Measurements from ENCODE around the gene OPALIN.

Gene OPALIN

DNA sequence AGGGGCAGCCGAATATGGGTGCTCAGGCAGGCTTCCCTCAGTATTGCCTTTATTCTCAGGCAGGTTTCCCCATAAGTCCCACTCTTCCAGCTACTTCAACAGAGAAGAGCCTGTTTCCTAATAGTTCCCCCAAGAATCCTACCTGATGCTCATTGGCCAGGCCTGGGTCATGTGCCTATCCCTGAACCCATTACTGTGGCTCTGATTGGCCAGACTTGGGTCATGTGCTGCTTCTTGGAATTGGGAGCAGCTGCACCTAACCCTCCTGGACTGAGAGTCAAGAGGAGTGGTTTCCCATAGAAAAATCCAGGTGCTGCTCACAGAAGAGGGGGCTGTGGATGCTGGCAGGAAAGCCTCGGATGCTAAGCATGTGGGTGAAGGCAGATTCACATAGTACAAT is 21.7 kb downstream of the OPALIN start:
- no peaks in the 10 kb centered on the region for H3K36me3 ChIP-seq (ENCODE audit: insufficient read depth, low read length)
- H3K9ac ChIP-seq (ENCODE audit: low read length) = no peak overlapping the region
- no peaks in the 10 kb centered on the region for H3K4me1 ChIP-seq (ENCODE audit: insufficient read depth, low read length, severe bottlenecking)
- H3K4me3 ChIP-seq (ENCODE audit: low read depth, low read length, poor library complexity, severe bottlenecking) = no peak overlapping the region
- H2AFZ ChIP-seq (ENCODE audit: low read length) = no peak overlapping the region
- no peaks in the 10 kb centered on the region for H4K20me1 ChIP-seq (ENCODE audit: insufficient read depth, low read length)
- no peaks in the 10 kb centered on the region for H3K9me3 ChIP-seq (ENCODE audit: low read length)
- no peaks in the 10 kb centered on the region for H3F3A ChIP-seq (ENCODE audit: insufficient read depth, low read length)
- H3K27me3 ChIP-seq (ENCODE audit: insufficient read depth, low read length) = no peaks in the 10 kb centered on the region
- TF ChIP-seq EZH2 (IDR thresholded peaks at IDR 0.05; ENCODE audit: borderline replicate concordance, low read length) (no peak), CTCF (IDR thresholded peaks at IDR 0.05; ENCODE audit: low read length) (no peak)
- H3K27ac ChIP-seq (ENCODE audit: low read depth, low read length, poor library complexity, severe bottlenecking) = no peak overlapping the region
- H3K79me2 ChIP-seq (ENCODE audit: insufficient read depth, low read length) = no peaks in the 10 kb centered on the region
- H3K4me2 ChIP-seq (ENCODE audit: low read length) = no peak overlapping the region
- H3K9me2 ChIP-seq (ENCODE audit: low read depth, low read length) = no peaks in the 10 kb centered on the region

GRCh38 chr10:96334616-96335526 is 23.9 kb downstream of the OPALIN start:
- Histone ChIP-seq H3K9me3 (ENCODE audit: low read length) (no peaks in the 10 kb centered on the region), H3K9ac (ENCODE audit: low read length) (no peak overlapping the region), H3K4me2 (ENCODE audit: low read length) (no peak overlapping the region), H3K27ac (ENCODE audit: low read depth, low read length, poor library complexity, severe bottlenecking) (no peak overlapping the region), H3K4me3 (ENCODE audit: low read depth, low read length, poor library complexity, severe bottlenecking) (no peak overlapping the region), H4K20me1 (ENCODE audit: insufficient read depth, low read length) (no peaks in the 10 kb centered on the region), H3K4me1 (ENCODE audit: insufficient read depth, low read length, severe bottlenecking) (no peaks in the 10 kb centered on the region), H3K27me3 (ENCODE audit: insufficient read depth, low read length) (no peaks in the 10 kb centered on the region), H3K9me2 (ENCODE audit: low read depth, low read length) (no peaks in the 10 kb centered on the region), H3K36me3 (ENCODE audit: insufficient read depth, low read length) (no peaks in the 10 kb centered on the region), H3K79me2 (ENCODE audit: insufficient read depth, low read length) (no peaks in the 10 kb centered on the region), H3F3A (ENCODE audit: insufficient read depth, low read length) (no peaks in the 10 kb centered on the region), H2AFZ (ENCODE audit: low read length) (no peak overlapping the region)
- TF ChIP-seq CTCF (IDR thresholded peaks at IDR 0.05; ENCODE audit: low read length) (peak; percentile 34; the same call in 1 of the 2 replicates), EZH2 (IDR thresholded peaks at IDR 0.05; ENCODE audit: borderline replicate concordance, low read length) (no peak)

GRCh38 chr10:96333101-96333500 is 25.7 kb downstream of the OPALIN start:
- Histone ChIP-seq H2AFZ (ENCODE audit: low read length) (no peak overlapping the region), H3K4me3 (ENCODE audit: low read depth, low read length, poor library complexity, severe bottlenecking) (no peak overlapping the region), H3K36me3 (ENCODE audit: insufficient read depth, low read length) (no peaks in the 10 kb centered on the region), H3K27ac (ENCODE audit: low read depth, low read length, poor library complexity, severe bottlenecking) (no peak overlapping the region), H3K9me2 (ENCODE audit: low read depth, low read length) (no peaks in the 10 kb centered on the region), H3K4me2 (ENCODE audit: low read length) (no peak overlapping the region), H3K27me3 (ENCODE audit: insufficient read depth, low read length) (no peaks in the 10 kb centered on the region), H3K79me2 (ENCODE audit: insufficient read depth, low read length) (no peaks in the 10 kb centered on the region), H3K9me3 (ENCODE audit: low read length) (no peaks in the 10 kb centered on the region), H3F3A (ENCODE audit: insufficient read depth, low read length) (no peaks in the 10 kb centered on the region), H3K4me1 (ENCODE audit: insufficient read depth, low read length, severe bottlenecking) (no peaks in the 10 kb centered on the region), H3K9ac (ENCODE audit: low read length) (no peak overlapping the region), H4K20me1 (ENCODE audit: insufficient read depth, low read length) (no peaks in the 10 kb centered on the region)
- TF ChIP-seq EZH2 (IDR thresholded peaks at IDR 0.05; ENCODE audit: borderline replicate concordance, low read length) (no peak), CTCF (IDR thresholded peaks at IDR 0.05; ENCODE audit: low read length) (no peak)
